Stimulated activated CD4-positive, alpha-beta T cell treated with anti-CD3 and anti-CD28 coated beads, Interleukin-15, amount 100 ng/mL, for 24 hours (primary cell): ENCODE measurements around the gene MCL1.
"Not testable (repeated sequence)": the region's sequence is repeated elsewhere in the genome, so short reads cannot be mapped to it uniquely, and the experiment has no call there.

Experiments
- DNase-seq: peaks from one replicate; pipeline ENCODE4 v3.0.0-alpha.2; 2020

Gene MCL1

GRCh38 chr1:150579110-150579944 is at the start of gene MCL1:
TSS of gene MCL1 (minus strand) at chr1:150579610. CDS start at chr1:150579530, 80 bp downstream.
- peak; percentile 93 for DNase-seq

GRCh38 chr1:150628766-150629114 is 49.3 kb upstream of the MCL1 start:
- DNase-seq: no peak

- DNase-seq: no peak
Observed at GRCh38 chr1:150627826-150628410, 48.5 kb upstream of the MCL1 start.

GRCh38 chr1:150626150-150626549 is 46.7 kb upstream of the MCL1 start:
- DNase-seq: peak; percentile 65

GRCh38 chr1:150624546-150624945 is 45.1 kb upstream of the MCL1 start:
- not testable (repeated sequence) for DNase-seq

- DNase-seq: not testable (repeated sequence)
Observed at GRCh38 chr1:150624134-150624533, 44.7 kb upstream of the MCL1 start.

- DNase-seq: no peak
Observed at GRCh38 chr1:150622303-150622975, 43.0 kb upstream of the MCL1 start.

- DNase-seq: peak; percentile 65
Observed at GRCh38 chr1:150621497-150622302, 42.3 kb upstream of the MCL1 start.

GRCh38 chr1:150620919-150621318 is 41.5 kb upstream of the MCL1 start:
- no peak for DNase-seq

- DNase-seq: no peak
Observed at GRCh38 chr1:150619576-150620509, 40.4 kb upstream of the MCL1 start.

- no peak for DNase-seq
Observed at GRCh38 chr1:150615346-150616201, 36.2 kb upstream of the MCL1 start.

- peak; percentile 70 for DNase-seq
Observed at GRCh38 chr1:150613061-150613920, 33.9 kb upstream of the MCL1 start.

- no peak for DNase-seq
Observed at GRCh38 chr1:150612014-150612345, 32.6 kb upstream of the MCL1 start.

GRCh38 chr1:150610576-150610975 is 31.2 kb upstream of the MCL1 start:
- DNase-seq: no peak

- no peak for DNase-seq
Observed at GRCh38 chr1:150609732-150610131, 30.3 kb upstream of the MCL1 start.

- DNase-seq: no peak
Observed at GRCh38 chr1:150606463-150607142, 27.2 kb upstream of the MCL1 start.

GRCh38 chr1:150605451-150605731 is 26.0 kb upstream of the MCL1 start:
- not testable (repeated sequence) for DNase-seq

- no peak for DNase-seq
Observed at GRCh38 chr1:150604226-150604588, 24.8 kb upstream of the MCL1 start.

- no peak for DNase-seq
Observed at GRCh38 chr1:150603711-150604110, 24.3 kb upstream of the MCL1 start.

- not testable (repeated sequence) for DNase-seq
Observed at GRCh38 chr1:150602372-150602771, 23.0 kb upstream of the MCL1 start.
